ENCODE results near the gene PRKG1.

DNA sequence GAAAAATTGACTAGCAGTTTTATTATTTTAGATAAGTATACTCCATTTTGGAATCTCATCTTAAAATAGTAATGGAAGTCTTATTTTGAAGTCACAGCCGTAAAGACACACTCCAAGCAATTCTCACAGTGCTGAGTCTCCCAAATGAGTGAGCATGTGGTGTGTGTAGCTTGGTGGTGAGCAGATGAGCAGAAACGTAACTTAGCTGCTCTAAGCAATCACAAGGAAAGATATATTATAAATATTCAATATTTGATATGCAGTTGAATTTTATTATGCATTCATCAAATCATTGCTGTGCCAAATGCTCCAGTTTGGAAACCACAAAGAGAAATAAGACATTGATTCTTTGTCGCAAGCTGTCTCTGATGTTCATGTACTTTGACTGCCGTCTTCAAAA is 563.9 kb downstream of the PRKG1 start:
- no peak for TF ChIP-seq EZH2 (IDR thresholded peaks at IDR 0.05; ENCODE audit: borderline replicate concordance, insufficient read depth, low read depth, low read length, poor library complexity, severe bottlenecking)
- TF ChIP-seq, protein P1, sequence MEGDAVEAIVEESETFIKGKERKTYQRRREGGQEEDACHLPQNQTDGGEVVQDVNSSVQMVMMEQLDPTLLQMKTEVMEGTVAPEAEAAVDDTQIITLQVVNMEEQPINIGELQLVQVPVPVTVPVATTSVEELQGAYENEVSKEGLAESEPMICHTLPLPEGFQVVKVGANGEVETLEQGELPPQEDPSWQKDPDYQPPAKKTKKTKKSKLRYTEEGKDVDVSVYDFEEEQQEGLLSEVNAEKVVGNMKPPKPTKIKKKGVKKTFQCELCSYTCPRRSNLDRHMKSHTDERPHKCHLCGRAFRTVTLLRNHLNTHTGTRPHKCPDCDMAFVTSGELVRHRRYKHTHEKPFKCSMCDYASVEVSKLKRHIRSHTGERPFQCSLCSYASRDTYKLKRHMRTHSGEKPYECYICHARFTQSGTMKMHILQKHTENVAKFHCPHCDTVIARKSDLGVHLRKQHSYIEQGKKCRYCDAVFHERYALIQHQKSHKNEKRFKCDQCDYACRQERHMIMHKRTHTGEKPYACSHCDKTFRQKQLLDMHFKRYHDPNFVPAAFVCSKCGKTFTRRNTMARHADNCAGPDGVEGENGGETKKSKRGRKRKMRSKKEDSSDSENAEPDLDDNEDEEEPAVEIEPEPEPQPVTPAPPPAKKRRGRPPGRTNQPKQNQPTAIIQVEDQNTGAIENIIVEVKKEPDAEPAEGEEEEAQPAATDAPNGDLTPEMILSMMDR (IDR thresholded peaks at IDR 0.05): no peak

Data from B cell (primary cell).